ENCODE data around the gene HHIPL1. TPM values are rescaled to one million over a fixed set of nuclear protein-coding genes. Genes with fewer than 3 reads are reported as not detected.

Gene HHIPL1
- total and polyA plus RNA-seq, 8 donors, result 2.2 to 3.1 (median 2.6) TPM

GRCh38 chr14:99718031-99718810 lies 73.3 kb downstream of the HHIPL1 start:
- no peak for TF ChIP-seq CTCF (IDR thresholded peaks at IDR 0.05)
- H3K4me1 ChIP-seq, result no peaks in the 10 kb centered on the region
- intact Hi-C loops (cut with DNase I), result no loop called here

GRCh38 chr14:99718811-99719192 lies 73.9 kb downstream of the HHIPL1 start:
- intact Hi-C loops (cut with DNase I), result no loop called here
- no peaks in the 10 kb centered on the region for H3K36me3 ChIP-seq
- H3K27me3 ChIP-seq, result no peaks in the 10 kb centered on the region
- no peaks in the 10 kb centered on the region for H3K9me3 ChIP-seq
- no peak overlapping the region for H3K4me3 ChIP-seq
- no peak for TF ChIP-seq CTCF (IDR thresholded peaks at IDR 0.05)
- no peaks in the 10 kb centered on the region for H3K4me1 ChIP-seq
- ATAC-seq (no peak), DNase-seq (peak in 1 of 4 donors; percentile 21)
- no peak overlapping the region for H3K27ac ChIP-seq

More at GRCh38 chr14:99718031-99718810, 73.3 kb downstream of the HHIPL1 start:
- DNase-seq (peak in 1 of 4 donors; percentile 37), ATAC-seq (no peak)
- Histone ChIP-seq H3K4me3 (no peak overlapping the region), H3K36me3 (no peaks in the 10 kb centered on the region), H3K27me3 (no peaks in the 10 kb centered on the region), H3K9me3 (no peaks in the 10 kb centered on the region), H3K27ac (no peak overlapping the region)

DNA sequence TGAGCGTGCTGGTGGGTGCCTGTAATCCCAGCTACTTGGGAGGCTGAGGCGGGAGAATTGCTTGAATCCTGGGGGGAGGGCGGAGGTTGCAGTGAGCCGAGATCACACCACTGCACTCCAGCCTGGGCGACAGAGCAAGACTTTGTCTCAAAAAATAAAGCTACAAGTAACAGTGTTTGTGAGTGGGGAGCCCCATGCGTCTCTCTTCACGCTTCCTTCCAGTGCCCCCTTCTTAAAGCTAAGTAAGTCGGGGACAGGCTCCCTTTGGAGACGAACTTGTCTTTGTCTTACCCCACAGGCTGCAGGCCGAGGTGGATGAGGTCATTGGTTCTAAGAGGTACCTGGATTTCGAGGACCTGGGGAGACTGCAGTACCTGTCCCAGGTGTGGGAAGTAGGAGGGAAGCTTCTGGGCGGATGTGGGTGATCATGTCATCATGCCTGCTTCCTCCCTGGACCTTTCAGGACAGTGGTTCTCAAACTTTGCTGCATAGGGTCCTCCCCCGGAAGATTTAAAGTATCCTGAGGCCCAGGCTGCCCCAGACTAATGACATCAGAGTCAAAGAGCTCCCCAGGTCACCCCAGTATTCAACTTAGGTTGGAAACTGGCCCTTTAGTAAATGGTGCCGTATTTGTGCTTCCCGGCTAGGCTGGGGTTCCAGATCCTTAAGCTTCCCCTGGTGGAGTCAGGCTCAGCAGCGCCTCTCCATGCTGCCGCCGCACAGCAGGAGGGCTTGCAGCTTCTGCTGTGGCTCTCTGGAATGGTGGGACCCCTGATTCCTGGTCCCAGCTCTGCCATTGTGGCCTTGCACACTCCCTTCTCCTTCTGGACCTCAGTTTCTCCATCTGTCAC lies 76.2 kb downstream of the HHIPL1 start:
- Histone ChIP-seq H3K4me3 (no peak overlapping the region), H3K36me3 (no peaks in the 10 kb centered on the region), H3K27ac (no peak overlapping the region), H3K9me3 (no peaks in the 10 kb centered on the region), H3K27me3 (peaks cover 0 to under 1% of the 10 kb centered on the region in 2 donors), H3K4me1 (no peaks in the 10 kb centered on the region)
- DNase-seq (peak in 1 of 4 donors; percentile 3), ATAC-seq (no peak)
- intact Hi-C loops (cut with DNase I), result no loop called here
- no peak for TF ChIP-seq CTCF (IDR thresholded peaks at IDR 0.05)

DNA sequence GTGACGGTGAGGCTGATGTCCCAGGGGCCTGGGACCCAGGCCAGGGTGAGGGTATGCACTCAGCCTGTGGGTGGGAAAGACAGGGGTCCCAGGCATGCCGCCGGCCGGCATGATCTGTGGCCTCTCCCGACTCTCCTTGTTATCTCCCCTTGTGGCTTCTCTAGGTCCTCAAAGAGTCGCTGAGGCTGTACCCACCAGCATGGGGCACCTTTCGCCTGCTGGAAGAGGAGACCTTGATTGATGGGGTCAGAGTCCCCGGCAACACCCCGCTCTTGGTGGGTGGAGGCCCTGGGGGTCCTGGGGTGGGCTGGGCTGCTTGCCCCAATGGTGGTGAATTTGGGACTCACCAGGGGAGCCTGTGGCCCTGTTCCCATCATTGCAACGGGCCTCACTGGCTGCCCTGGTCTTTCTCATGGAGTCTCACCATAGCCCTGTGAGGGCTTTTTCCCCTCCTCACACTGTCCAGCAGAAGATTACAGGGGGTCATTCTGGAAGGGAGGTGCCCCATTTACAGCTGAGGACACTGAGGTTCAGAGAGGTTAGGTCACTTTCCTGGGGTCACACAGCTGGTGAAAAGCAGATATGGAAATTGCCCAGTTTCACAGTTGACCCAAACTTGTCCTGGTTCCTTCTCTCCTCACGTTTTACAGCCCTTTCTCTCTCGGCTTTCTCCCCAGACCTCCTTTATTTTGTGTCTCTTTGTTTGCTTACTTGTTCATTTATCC lies 77.0 kb downstream of the HHIPL1 start:
- intact Hi-C loops (cut with DNase I), result no loop called here
- DNase-seq (peak in 1 of 4 donors; percentile 50), ATAC-seq (no peak)
- Histone ChIP-seq H3K9me3 (no peaks in the 10 kb centered on the region), H3K27ac (no peak overlapping the region), H3K36me3 (no peaks in the 10 kb centered on the region), H3K4me3 (no peak overlapping the region), H3K27me3 (peaks cover 0 to 9% of the 10 kb centered on the region in 2 donors), H3K4me1 (no peaks in the 10 kb centered on the region)
- no peak for TF ChIP-seq CTCF (IDR thresholded peaks at IDR 0.05)

Measured in left lung (tissue), 10 donors.